Naive thymus-derived CD8-positive, alpha-beta T cell (primary cell): ENCODE results near the gene CPE. TPM values are rescaled to one million over a fixed set of nuclear protein-coding genes. Genes with fewer than 3 reads are reported as not detected.

Experiments
- ATAC-seq, 2 donors: fragments of 150-1000 bp; cut with Tn5 transposase in 1 of 2; sonication (Bioruptor Pico), chemical (Tn5 transposase) in 1 of 2; 1 replicate in 1 of 2; 2 replicates in 1 of 2; pipeline ENCODE4 v1.10.0; 2021; ENCODE audit warnings: mild to moderate bottlenecking in 2 of 2, moderate library complexity in 2 of 2
- POLR2A ChIA-PET: fragments of 350-600 bp; sonication (Branson Sonifier 250); formaldehyde crosslinking; loops from one replicate; lab custom pipeline; 2021; ENCODE audit warnings: antibody characterized with exemption; lab: Charles Lee
- DNase-seq, 10 donors: peaks; one replicate each; pipeline versions ENCODE4 v3.0.0 to v3.0.0-alpha.2; 2020 to 2022
- H3K27ac Mint-ChIP-seq, 10 donors: one replicate each; pipeline ENCODE4 v1.8.0; 2020 to 2022; ENCODE audit warnings: mild to moderate bottlenecking in 10 of 10, mixed read lengths in 10 of 10, moderate library complexity in 4 of 10, inconsistent platforms in 1 of 10
- H3K27me3 Mint-ChIP-seq, 5 donors: one replicate each; pipeline ENCODE4 v1.8.0; 2021 to 2022; ENCODE audit warnings: mixed read lengths in 5 of 5
- H3K36me3 Mint-ChIP-seq, 3 donors: one replicate each; pipeline ENCODE4 v1.8.0; 2020 to 2022; ENCODE audit warnings: mixed read lengths in 3 of 3, mild to moderate bottlenecking in 2 of 3, inconsistent platforms in 1 of 3
- H3K4me1 Mint-ChIP-seq, 4 donors: one replicate each; pipeline ENCODE4 v1.8.0; 2021 to 2022; ENCODE audit warnings: mixed read lengths in 4 of 4
- H3K4me3 Mint-ChIP-seq, 10 donors: one replicate each; pipeline ENCODE4 v1.8.0; 2020 to 2022; ENCODE audit warnings: mild to moderate bottlenecking in 10 of 10, mixed read lengths in 10 of 10, moderate library complexity in 6 of 10, inconsistent platforms in 1 of 10
- H3K9me3 Mint-ChIP-seq, 9 donors: one replicate each; pipeline ENCODE4 v1.8.0; 2020 to 2022; ENCODE audit warnings: mixed read lengths in 9 of 9, mild to moderate bottlenecking in 3 of 9, inconsistent platforms in 1 of 9, moderate library complexity in 1 of 9
- microRNA-seq: library from miRNA; unstranded; fragments of <30 nt; microRNA quantifications from one replicate; pipeline ENCODE4 v1.2.0, GENCODE V29; 2022; ENCODE audit warnings: borderline microRNAs expressed
- polyA plus RNA-seq, 3 donors: library from polyadenylated mRNA; unstranded; fragments of 300-500 nt; fragmentation: Illumina TruSeq; gene quantifications; one replicate each; pipeline ENCODE4 v1.2.3, GENCODE V29; 2021
- total RNA-seq, 8 experiments: library from RNA in 2 of 8; stranded (reverse) in 2 of 8; gene quantifications; one replicate each; pipeline ENCODE4 v1.2.3 and lab custom pipeline; 2021 to 2026

The CPE gene
- total and polyA plus RNA-seq, 5 experiments from 2014 or later = 0.16 TPM; not detected in 4

- Mint-ChIP-seq H3K36me3 (no peaks in the 10 kb centered on the region), H3K27me3 (peaks cover 2 to 43% (median 9%) of the 10 kb centered on the region in 5 donors), H3K4me3 (no peak overlapping the region), H3K9me3 (no peaks in the 10 kb centered on the region), H3K4me1 (no peaks in the 10 kb centered on the region), H3K27ac (no peak overlapping the region)
- no peak for ATAC-seq
- DNase-seq = peak in 3 of 10 donors; percentile 16 to 33 (median 30)
- POLR2A ChIA-PET = no interaction called here
These were observed 158.3 kb downstream of the CPE start for GRCh38 chr4:165537028-165537648.

- H3K27me3 Mint-ChIP-seq = peaks cover 0 to 38% (median 3%) of the 10 kb centered on the region in 5 donors
- POLR2A ChIA-PET = no interaction called here
- H3K27ac Mint-ChIP-seq = no peak overlapping the region
- ATAC-seq (no peak), DNase-seq (no peak)
- no peaks in the 10 kb centered on the region for H3K36me3 Mint-ChIP-seq
- no peaks in the 10 kb centered on the region for H3K9me3 Mint-ChIP-seq
- no peaks in the 10 kb centered on the region for H3K4me1 Mint-ChIP-seq
- H3K4me3 Mint-ChIP-seq = no peak overlapping the region
These were observed 161.0 kb downstream of the CPE start for GRCh38 chr4:165539801-165540200.

- peaks cover 0 to 38% (median 3%) of the 10 kb centered on the region in 5 donors for H3K27me3 Mint-ChIP-seq
- no peak overlapping the region for H3K27ac Mint-ChIP-seq
- no peaks in the 10 kb centered on the region for H3K36me3 Mint-ChIP-seq
- H3K4me3 Mint-ChIP-seq = no peak overlapping the region
- ATAC-seq (peak in 1 of 2 donors; percentile 28), DNase-seq (no peak)
- no peaks in the 10 kb centered on the region for H3K4me1 Mint-ChIP-seq
- no peaks in the 10 kb centered on the region for H3K9me3 Mint-ChIP-seq
- POLR2A ChIA-PET = no interaction called here
These were observed 161.5 kb downstream of the CPE start for GRCh38 chr4:165540206-165540830.

GRCh38 chr4:165541851-165542459 lies 163.1 kb downstream of the CPE start:
- no peak overlapping the region for H3K4me3 Mint-ChIP-seq
- no peaks in the 10 kb centered on the region for H3K9me3 Mint-ChIP-seq
- peaks cover 0 to 2% (median 0%) of the 10 kb centered on the region in 4 donors for H3K4me1 Mint-ChIP-seq
- no peak overlapping the region for H3K27ac Mint-ChIP-seq
- POLR2A ChIA-PET = no interaction called here
- no peaks in the 10 kb centered on the region for H3K36me3 Mint-ChIP-seq
- peaks cover 0 to 38% (median 3%) of the 10 kb centered on the region in 5 donors for H3K27me3 Mint-ChIP-seq
- DNase-seq = peak in 3 of 10 donors; percentile 30 to 73 (median 31)
- peak in 1 of 2 donors; percentile 67 for ATAC-seq

GRCh38 chr4:165542476-165542875 lies 163.7 kb downstream of the CPE start:
- DNase-seq (no peak), ATAC-seq (no peak)
- POLR2A ChIA-PET = no interaction called here
- Mint-ChIP-seq H3K4me1 (peaks cover 0 to 5% (median 2%) of the 10 kb centered on the region in 4 donors), H3K27me3 (peaks cover 0 to 34% (median 3%) of the 10 kb centered on the region in 5 donors), H3K27ac (no peak overlapping the region), H3K4me3 (no peak overlapping the region), H3K9me3 (no peaks in the 10 kb centered on the region), H3K36me3 (no peaks in the 10 kb centered on the region)

Small RNAs within 50 kb of the gene (microRNA-seq; reads per million reads assigned to microRNA genes)
- gene MIR578 = not detected

Other genes starting within 250 kb of the CPE start
- gene KLHL2, start 171.4 kb upstream of the CPE start, total RNA-seq = 10 to 100 TPM; 21.0 to 23.7 TPM
- 10 to 100 TPM in 1 of 3 donors, 1 to 10 TPM in 2; 3.5 to 10.4 (median 6.8) TPM for gene KLHL2, start 171.4 kb upstream of the CPE start, polyA plus RNA-seq
- 10 to 100 TPM; 17.5 to 20.7 TPM for gene MSMO1, start 51.3 kb upstream of the CPE start, total RNA-seq
- gene MSMO1, start 51.3 kb upstream of the CPE start, polyA plus RNA-seq = 10 to 100 TPM; 15.9 to 19.0 (median 17.3) TPM